Measurements from ENCODE around the gene GABRB2. TPM values are rescaled to one million over a fixed set of nuclear protein-coding genes. Genes with fewer than 3 reads are reported as not detected.

The GABRB2 gene
- polyA plus RNA-seq, 2 of the 4 experiments (the other 2 are of a cell fraction): not detected

DNA sequence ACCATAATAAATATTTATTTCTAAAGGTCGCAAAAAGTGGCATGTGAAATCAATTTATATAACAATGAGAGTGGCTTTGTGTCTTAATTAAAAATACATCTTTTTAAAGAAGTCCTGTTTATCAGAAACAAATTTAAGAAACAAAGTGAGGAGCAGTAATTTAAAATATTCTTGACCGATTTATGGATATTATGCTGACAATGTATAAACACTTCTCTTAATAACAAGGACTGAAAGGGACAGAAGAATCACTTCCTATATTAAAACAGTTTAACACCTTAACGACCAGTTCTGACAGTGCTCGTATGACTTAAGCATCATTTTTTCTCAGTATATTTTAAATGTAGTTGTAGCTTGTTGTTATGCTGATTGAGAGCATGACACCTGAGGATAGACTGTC is 149.1 kb downstream of the GABRB2 start:
- Histone ChIP-seq H3K9me3 (no peaks in the 10 kb centered on the region), H3K4me1 (no peaks in the 10 kb centered on the region), H3K27ac (no peak overlapping the region), H3K4me3 (no peak overlapping the region), H3K4me2 (no peak overlapping the region)
- ChIA-PET CTCF (no interaction called here), POLR2A (no interaction called here)
- TF ChIP-seq MAFK (IDR thresholded peaks at IDR 0.05; ENCODE audit: partially characterized antibody) (peak; percentile 67), CBX8 (IDR thresholded peaks at IDR 0.05) (no peak)
- 2% methylated on average over 4 of the region's 4 CpGs for WGBS (ENCODE audit: missing lambda C conversion rate)
- FAIRE-seq (no peak), DNase-seq (ENCODE audit: low read depth in 1 of 2, low spot score in 1 of 2) (no peak), ATAC-seq (no peak)

DNA sequence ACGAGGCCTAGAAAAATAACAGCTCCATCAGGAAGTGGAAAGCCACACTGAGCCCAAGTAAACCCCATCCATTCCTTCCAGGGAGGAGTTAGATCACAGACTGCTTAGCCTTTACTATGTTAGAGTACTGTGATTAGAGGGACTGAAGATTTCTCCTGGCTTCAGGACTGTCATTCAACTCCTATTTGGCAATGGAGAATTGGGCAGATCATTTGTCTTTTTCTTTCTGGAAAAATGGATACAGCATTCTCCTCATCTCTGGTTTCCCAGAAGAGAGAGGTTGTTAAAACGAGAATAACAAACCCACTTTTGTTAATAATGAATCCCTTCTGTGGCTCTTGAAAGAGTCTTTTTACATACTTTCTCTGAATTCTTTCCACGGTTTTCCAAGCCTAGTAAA is 150.4 kb downstream of the GABRB2 start:
- WGBS (ENCODE audit: missing lambda C conversion rate): under 1% methylated on average over 3 of the region's 3 CpGs
- H3K4me2 ChIP-seq: no peak overlapping the region
- FAIRE-seq: no peak

DNA sequence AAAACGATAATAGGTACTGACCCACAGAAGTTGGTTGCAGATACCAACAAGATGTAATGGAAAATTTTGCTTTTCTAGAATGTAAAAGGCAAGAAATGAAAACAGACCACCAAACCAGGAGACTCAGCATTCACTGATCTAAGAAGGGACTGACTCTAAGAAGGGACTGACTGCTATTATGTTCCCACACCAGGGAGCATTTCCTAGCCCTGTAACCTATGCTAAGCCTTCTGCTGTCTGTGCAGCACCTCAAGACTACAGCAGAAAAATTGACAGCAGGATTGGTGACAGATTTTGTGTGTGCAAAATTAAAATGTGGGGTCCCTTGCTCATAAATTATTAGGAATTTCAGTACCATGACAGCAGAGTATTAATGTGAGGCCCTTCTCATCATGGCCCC is 154.8 kb downstream of the GABRB2 start:
- no peak overlapping the region for H3K4me2 ChIP-seq
- no peak for DNase-seq (ENCODE audit: low read depth in 1 of 2, low spot score in 1 of 2)
- ChIA-PET CTCF (interaction anchor here (1.7 kb wide), 1 partner anchor 1956 kb away, joined by 4 read pairs; no protein-coding TSS in a partner anchor), POLR2A (no interaction called here)
- no peak overlapping the region for H3K27ac ChIP-seq
- no peaks in the 10 kb centered on the region for H3K4me1 ChIP-seq
- 3% methylated on average over 1 of the region's 1 CpG for WGBS (ENCODE audit: missing lambda C conversion rate)
- FAIRE-seq: no peak
- no peak overlapping the region for H3K4me3 ChIP-seq
- H3K9me3 ChIP-seq: no peaks in the 10 kb centered on the region
- no peak for ATAC-seq
- no peak for TF ChIP-seq EHF (CRISPR knock-in tag; IDR thresholded peaks at IDR 0.05)
- no peak for TF ChIP-seq MYC (IDR thresholded peaks at IDR 0.05; ENCODE audit: borderline replicate concordance, low read length)
- TF ChIP-seq RCOR1 (IDR thresholded peaks at IDR 0.05; ENCODE audit: low read depth, low read length): no peak
- TF ChIP-seq RFX5 (IDR thresholded peaks at IDR 0.05): no peak
- TF ChIP-seq, protein P1, sequence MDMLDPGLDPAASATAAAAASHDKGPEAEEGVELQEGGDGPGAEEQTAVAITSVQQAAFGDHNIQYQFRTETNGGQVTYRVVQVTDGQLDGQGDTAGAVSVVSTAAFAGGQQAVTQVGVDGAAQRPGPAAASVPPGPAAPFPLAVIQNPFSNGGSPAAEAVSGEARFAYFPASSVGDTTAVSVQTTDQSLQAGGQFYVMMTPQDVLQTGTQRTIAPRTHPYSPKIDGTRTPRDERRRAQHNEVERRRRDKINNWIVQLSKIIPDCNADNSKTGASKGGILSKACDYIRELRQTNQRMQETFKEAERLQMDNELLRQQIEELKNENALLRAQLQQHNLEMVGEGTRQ (IDR thresholded peaks at IDR 0.05): no peak
- TF ChIP-seq, protein P2, sequence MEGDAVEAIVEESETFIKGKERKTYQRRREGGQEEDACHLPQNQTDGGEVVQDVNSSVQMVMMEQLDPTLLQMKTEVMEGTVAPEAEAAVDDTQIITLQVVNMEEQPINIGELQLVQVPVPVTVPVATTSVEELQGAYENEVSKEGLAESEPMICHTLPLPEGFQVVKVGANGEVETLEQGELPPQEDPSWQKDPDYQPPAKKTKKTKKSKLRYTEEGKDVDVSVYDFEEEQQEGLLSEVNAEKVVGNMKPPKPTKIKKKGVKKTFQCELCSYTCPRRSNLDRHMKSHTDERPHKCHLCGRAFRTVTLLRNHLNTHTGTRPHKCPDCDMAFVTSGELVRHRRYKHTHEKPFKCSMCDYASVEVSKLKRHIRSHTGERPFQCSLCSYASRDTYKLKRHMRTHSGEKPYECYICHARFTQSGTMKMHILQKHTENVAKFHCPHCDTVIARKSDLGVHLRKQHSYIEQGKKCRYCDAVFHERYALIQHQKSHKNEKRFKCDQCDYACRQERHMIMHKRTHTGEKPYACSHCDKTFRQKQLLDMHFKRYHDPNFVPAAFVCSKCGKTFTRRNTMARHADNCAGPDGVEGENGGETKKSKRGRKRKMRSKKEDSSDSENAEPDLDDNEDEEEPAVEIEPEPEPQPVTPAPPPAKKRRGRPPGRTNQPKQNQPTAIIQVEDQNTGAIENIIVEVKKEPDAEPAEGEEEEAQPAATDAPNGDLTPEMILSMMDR (IDR thresholded peaks at IDR 0.05): no peak
- no peak for TF ChIP-seq JUN (IDR thresholded peaks at IDR 0.05)
- TF ChIP-seq, protein P3, sequence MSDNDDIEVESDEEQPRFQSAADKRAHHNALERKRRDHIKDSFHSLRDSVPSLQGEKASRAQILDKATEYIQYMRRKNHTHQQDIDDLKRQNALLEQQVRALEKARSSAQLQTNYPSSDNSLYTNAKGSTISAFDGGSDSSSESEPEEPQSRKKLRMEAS (IDR thresholded peaks at IDR 0.05): no peak
- TF ChIP-seq, protein P4, sequence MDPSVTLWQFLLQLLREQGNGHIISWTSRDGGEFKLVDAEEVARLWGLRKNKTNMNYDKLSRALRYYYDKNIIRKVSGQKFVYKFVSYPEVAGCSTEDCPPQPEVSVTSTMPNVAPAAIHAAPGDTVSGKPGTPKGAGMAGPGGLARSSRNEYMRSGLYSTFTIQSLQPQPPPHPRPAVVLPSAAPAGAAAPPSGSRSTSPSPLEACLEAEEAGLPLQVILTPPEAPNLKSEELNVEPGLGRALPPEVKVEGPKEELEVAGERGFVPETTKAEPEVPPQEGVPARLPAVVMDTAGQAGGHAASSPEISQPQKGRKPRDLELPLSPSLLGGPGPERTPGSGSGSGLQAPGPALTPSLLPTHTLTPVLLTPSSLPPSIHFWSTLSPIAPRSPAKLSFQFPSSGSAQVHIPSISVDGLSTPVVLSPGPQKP (IDR thresholded peaks at IDR 0.05; ENCODE audit: low read depth, low read length): no peak
- no peak for TF ChIP-seq NFE2L2 (conservative IDR thresholded peaks at IDR 0.05; ENCODE audit: low read length)
- TF ChIP-seq, protein P5, sequence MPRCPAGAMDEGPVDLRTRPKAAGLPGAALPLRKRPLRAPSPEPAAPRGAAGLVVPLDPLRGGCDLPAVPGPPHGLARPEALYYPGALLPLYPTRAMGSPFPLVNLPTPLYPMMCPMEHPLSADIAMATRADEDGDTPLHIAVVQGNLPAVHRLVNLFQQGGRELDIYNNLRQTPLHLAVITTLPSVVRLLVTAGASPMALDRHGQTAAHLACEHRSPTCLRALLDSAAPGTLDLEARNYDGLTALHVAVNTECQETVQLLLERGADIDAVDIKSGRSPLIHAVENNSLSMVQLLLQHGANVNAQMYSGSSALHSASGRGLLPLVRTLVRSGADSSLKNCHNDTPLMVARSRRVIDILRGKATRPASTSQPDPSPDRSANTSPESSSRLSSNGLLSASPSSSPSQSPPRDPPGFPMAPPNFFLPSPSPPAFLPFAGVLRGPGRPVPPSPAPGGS (IDR thresholded peaks at IDR 0.05): no peak
- TF ChIP-seq, protein P6, sequence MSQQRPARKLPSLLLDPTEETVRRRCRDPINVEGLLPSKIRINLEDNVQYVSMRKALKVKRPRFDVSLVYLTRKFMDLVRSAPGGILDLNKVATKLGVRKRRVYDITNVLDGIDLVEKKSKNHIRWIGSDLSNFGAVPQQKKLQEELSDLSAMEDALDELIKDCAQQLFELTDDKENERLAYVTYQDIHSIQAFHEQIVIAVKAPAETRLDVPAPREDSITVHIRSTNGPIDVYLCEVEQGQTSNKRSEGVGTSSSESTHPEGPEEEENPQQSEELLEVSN (IDR thresholded peaks at IDR 0.05; ENCODE audit: borderline replicate concordance, low read depth): no peak
- TF ChIP-seq CEBPB (IDR thresholded peaks at IDR 0.05): no peak
- no peak for TF ChIP-seq TP53 (CRISPR knock-in tag; IDR thresholded peaks at IDR 0.05)
- TF ChIP-seq RAD21 (conservative IDR thresholded peaks at IDR 0.05 in 1 of 2, IDR thresholded peaks at IDR 0.05 in 1 of 2): no peak

More for the DNA sequence above, 150.4 kb downstream of the GABRB2 start:
- no peak for TF ChIP-seq FOSL2 (IDR thresholded peaks at IDR 0.05)
- no peak for TF ChIP-seq FOSL2 (CRISPR knock-in tag; IDR thresholded peaks at IDR 0.05)
- no peak for TF ChIP-seq MAFK (IDR thresholded peaks at IDR 0.05; ENCODE audit: partially characterized antibody)
- no peak for TF ChIP-seq HEYL (CRISPR knock-in tag; IDR thresholded peaks at IDR 0.05)
- no peak for TF ChIP-seq POLR2AphosphoS2 (conservative IDR thresholded peaks at IDR 0.05; ENCODE audit: low read length)
- TF ChIP-seq EHF (CRISPR knock-in tag; IDR thresholded peaks at IDR 0.05): no peak
- no peak for TF ChIP-seq ZNF302 (CRISPR knock-in tag; IDR thresholded peaks at IDR 0.05)
- no peak for TF ChIP-seq HOXB5 (CRISPR knock-in tag; IDR thresholded peaks at IDR 0.05)
- TF ChIP-seq KDM5A (IDR thresholded peaks at IDR 0.05): no peak
- TF ChIP-seq, protein P3 (IDR thresholded peaks at IDR 0.05): no peak
- no peak for TF ChIP-seq FOXS1 (CRISPR knock-in tag; IDR thresholded peaks at IDR 0.05)
- no peak for TF ChIP-seq ESRRA (IDR thresholded peaks at IDR 0.05; ENCODE audit: borderline replicate concordance, low read length)
- no peak for TF ChIP-seq MYC (IDR thresholded peaks at IDR 0.05; ENCODE audit: borderline replicate concordance, low read length)
- TF ChIP-seq TFCP2L1 (CRISPR knock-in tag; IDR thresholded peaks at IDR 0.05): no peak
- Histone ChIP-seq H3K4me3 (no peak overlapping the region), H3K9me3 (no peaks in the 10 kb centered on the region), H3K4me1 (no peaks in the 10 kb centered on the region), H3K27ac (no peak overlapping the region)
- DNase-seq (ENCODE audit: low read depth in 1 of 2, low spot score in 1 of 2) (no peak), ATAC-seq (no peak)
- ChIA-PET POLR2A (no interaction called here), CTCF (no interaction called here)
